ENCODE measurements around the gene JAG2.
A peak's percentile ranks its signal among the peaks of the same experiment; 100 is the strongest.

Gene JAG2

GRCh38 chr14:105167303-105168092, 1.1 kb downstream of the JAG2 start:
- H3K36me3 Mint-ChIP-seq (ENCODE audit: low read depth) = no peaks in the 10 kb centered on the region
- H3K4me1 Mint-ChIP-seq = peaks cover 3% of the 10 kb centered on the region
- H3K27me3 Mint-ChIP-seq = peaks cover 19% of the 10 kb centered on the region
- H3K4me3 Mint-ChIP-seq = no peak overlapping the region
- H3K9me3 Mint-ChIP-seq = no peaks in the 10 kb centered on the region
- ATAC-seq = no peak
- no peak overlapping the region for H3K27ac Mint-ChIP-seq
- DNase-seq = no peak

- no peaks in the 10 kb centered on the region for H3K36me3 Mint-ChIP-seq (ENCODE audit: low read depth)
- H3K4me1 Mint-ChIP-seq = peaks cover 3% of the 10 kb centered on the region
- DNase-seq (no peak), ATAC-seq (no peak)
- H3K27ac Mint-ChIP-seq = no peak overlapping the region
- H3K27me3 Mint-ChIP-seq = peaks cover 19% of the 10 kb centered on the region
- peak overlapping the region; percentile 8 for H3K4me3 Mint-ChIP-seq
- no peaks in the 10 kb centered on the region for H3K9me3 Mint-ChIP-seq
Observed at GRCh38 chr14:105166571-105167302, 1.8 kb downstream of the JAG2 start.

- no peak for ATAC-seq
- H3K27me3 Mint-ChIP-seq = peaks cover 19% of the 10 kb centered on the region
- H3K9me3 Mint-ChIP-seq = no peaks in the 10 kb centered on the region
- H3K27ac Mint-ChIP-seq = no peak overlapping the region
- peaks cover 3% of the 10 kb centered on the region for H3K4me1 Mint-ChIP-seq
- DNase-seq = no peak
- no peaks in the 10 kb centered on the region for H3K36me3 Mint-ChIP-seq (ENCODE audit: low read depth)
- H3K4me3 Mint-ChIP-seq = no peak overlapping the region
Observed at GRCh38 chr14:105165761-105166485, 2.7 kb downstream of the JAG2 start.

GRCh38 chr14:105165134-105165704, 3.4 kb downstream of the JAG2 start:
- Mint-ChIP-seq H3K27ac (no peak overlapping the region), H3K36me3 (ENCODE audit: low read depth) (no peaks in the 10 kb centered on the region), H3K27me3 (peaks cover 17% of the 10 kb centered on the region), H3K9me3 (no peaks in the 10 kb centered on the region), H3K4me3 (no peak overlapping the region), H3K4me1 (peaks cover 3% of the 10 kb centered on the region)
- ATAC-seq = no peak
- DNase-seq = no peak

GRCh38 chr14:105163040-105163742, 5.4 kb downstream of the JAG2 start:
- no peaks in the 10 kb centered on the region for H3K9me3 Mint-ChIP-seq
- no peak overlapping the region for H3K27ac Mint-ChIP-seq
- no peaks in the 10 kb centered on the region for H3K36me3 Mint-ChIP-seq (ENCODE audit: low read depth)
- H3K4me1 Mint-ChIP-seq = no peaks in the 10 kb centered on the region
- peaks cover 7% of the 10 kb centered on the region for H3K27me3 Mint-ChIP-seq
- ATAC-seq (no peak), DNase-seq (no peak)
- H3K4me3 Mint-ChIP-seq = no peak overlapping the region

- H3K9me3 Mint-ChIP-seq = no peaks in the 10 kb centered on the region
- peaks cover 7% of the 10 kb centered on the region for H3K27me3 Mint-ChIP-seq
- no peak overlapping the region for H3K27ac Mint-ChIP-seq
- no peaks in the 10 kb centered on the region for H3K4me1 Mint-ChIP-seq
- no peaks in the 10 kb centered on the region for H3K36me3 Mint-ChIP-seq (ENCODE audit: low read depth)
- ATAC-seq (no peak), DNase-seq (no peak)
- no peak overlapping the region for H3K4me3 Mint-ChIP-seq
Observed at GRCh38 chr14:105162669-105162979, 6.0 kb downstream of the JAG2 start.

- Mint-ChIP-seq H3K36me3 (ENCODE audit: low read depth) (no peaks in the 10 kb centered on the region), H3K27me3 (peaks cover 7% of the 10 kb centered on the region), H3K4me3 (no peak overlapping the region), H3K4me1 (no peaks in the 10 kb centered on the region), H3K27ac (no peak overlapping the region), H3K9me3 (no peaks in the 10 kb centered on the region)
- ATAC-seq = peak; percentile 26
- no peak for DNase-seq
Observed at GRCh38 chr14:105161964-105162668, 6.5 kb downstream of the JAG2 start.

- ATAC-seq = no peak
Observed at GRCh38 chr14:105161309-105161708, 7.3 kb downstream of the JAG2 start.

GRCh38 chr14:105160776-105161175, 7.8 kb downstream of the JAG2 start:
- H3K36me3 Mint-ChIP-seq (ENCODE audit: low read depth) = no peaks in the 10 kb centered on the region
- no peaks in the 10 kb centered on the region for H3K27me3 Mint-ChIP-seq
- ATAC-seq (no peak), DNase-seq (no peak)
- no peak overlapping the region for H3K4me3 Mint-ChIP-seq
- no peak overlapping the region for H3K27ac Mint-ChIP-seq
- H3K4me1 Mint-ChIP-seq = no peaks in the 10 kb centered on the region
- no peaks in the 10 kb centered on the region for H3K9me3 Mint-ChIP-seq

More at GRCh38 chr14:105161309-105161708, 7.3 kb downstream of the JAG2 start:
- Mint-ChIP-seq H3K9me3 (no peaks in the 10 kb centered on the region), H3K4me3 (no peak overlapping the region), H3K27ac (no peak overlapping the region), H3K4me1 (no peaks in the 10 kb centered on the region), H3K36me3 (ENCODE audit: low read depth) (no peaks in the 10 kb centered on the region), H3K27me3 (no peaks in the 10 kb centered on the region)
- no peak for DNase-seq

- H3K4me3 Mint-ChIP-seq = no peak overlapping the region
- no peaks in the 10 kb centered on the region for H3K36me3 Mint-ChIP-seq (ENCODE audit: low read depth)
- ATAC-seq (no peak), DNase-seq (no peak)
- no peaks in the 10 kb centered on the region for H3K27me3 Mint-ChIP-seq
- H3K27ac Mint-ChIP-seq = no peak overlapping the region
- no peaks in the 10 kb centered on the region for H3K9me3 Mint-ChIP-seq
- H3K4me1 Mint-ChIP-seq = no peaks in the 10 kb centered on the region
Observed at GRCh38 chr14:105159344-105159743, 9.2 kb downstream of the JAG2 start.

- no peaks in the 10 kb centered on the region for H3K9me3 Mint-ChIP-seq
- H3K4me1 Mint-ChIP-seq = no peaks in the 10 kb centered on the region
- ATAC-seq = no peak
- H3K4me3 Mint-ChIP-seq = no peak overlapping the region
- DNase-seq = no peak
- H3K36me3 Mint-ChIP-seq (ENCODE audit: low read depth) = no peaks in the 10 kb centered on the region
- no peaks in the 10 kb centered on the region for H3K27me3 Mint-ChIP-seq
- no peak overlapping the region for H3K27ac Mint-ChIP-seq
Observed at GRCh38 chr14:105158794-105159193, 9.8 kb downstream of the JAG2 start.

- ATAC-seq (no peak), DNase-seq (no peak)
- Mint-ChIP-seq H3K9me3 (no peaks in the 10 kb centered on the region), H3K4me3 (no peak overlapping the region), H3K27ac (no peak overlapping the region), H3K27me3 (no peaks in the 10 kb centered on the region), H3K4me1 (no peaks in the 10 kb centered on the region), H3K36me3 (ENCODE audit: low read depth) (no peaks in the 10 kb centered on the region)
Observed at GRCh38 chr14:105157872-105158271, 10.7 kb downstream of the JAG2 start.

GRCh38 chr14:105156414-105157375, 11.9 kb downstream of the JAG2 start:
- Mint-ChIP-seq H3K27ac (no peak overlapping the region), H3K27me3 (no peaks in the 10 kb centered on the region), H3K4me1 (no peaks in the 10 kb centered on the region), H3K4me3 (no peak overlapping the region), H3K9me3 (no peaks in the 10 kb centered on the region), H3K36me3 (ENCODE audit: low read depth) (no peaks in the 10 kb centered on the region)
- no peak for ATAC-seq
- DNase-seq = no peak

Measured in activated naive CD8-positive, alpha-beta T cell treated with anti-CD3 and anti-CD28 coated beads, Interleukin-2, amount 50 U/mL, for 24 hours (primary cell).